ENCODE results near the gene RAP1GAP2. TPM values are rescaled to one million over a fixed set of nuclear protein-coding genes. Genes with fewer than 3 reads are reported as not detected.

Gene RAP1GAP2
- total RNA-seq, 4 donors from 2014 or later = 10.8 to 18.3 (median 12.6) TPM

- TF ChIP-seq EP300 (IDR thresholded peaks at IDR 0.05) = no peak
- no peak for TF ChIP-seq CTCF (IDR thresholded peaks at IDR 0.05)
- TF ChIP-seq POLR2A (IDR thresholded peaks at IDR 0.05) = no peak
- TF ChIP-seq POLR2AphosphoS5 (IDR thresholded peaks at IDR 0.05) = no peak
- H3K4me3 ChIP-seq = no peak overlapping the region
- no peaks in the 10 kb centered on the region for H3K36me3 ChIP-seq
- H3K4me1 ChIP-seq = no peaks in the 10 kb centered on the region
- no peak for DNase-seq (ENCODE audit: low spot score in 2 of 2)
- no peak overlapping the region for H3K27ac ChIP-seq
- no peaks in the 10 kb centered on the region for H3K27me3 ChIP-seq
- WGBS = 67% methylated on average over 7 of the region's 7 CpGs
- no peaks in the 10 kb centered on the region for H3K9me3 ChIP-seq
Observed at GRCh38 chr17:2871205-2871604, 75.0 kb downstream of the RAP1GAP2 start.

GRCh38 chr17:2871720-2872119, 75.5 kb downstream of the RAP1GAP2 start:
- Histone ChIP-seq H3K27me3 (no peaks in the 10 kb centered on the region), H3K4me1 (no peaks in the 10 kb centered on the region), H3K36me3 (no peaks in the 10 kb centered on the region), H3K9me3 (no peaks in the 10 kb centered on the region), H3K27ac (no peak overlapping the region), H3K4me3 (no peak overlapping the region)
- no peak for DNase-seq (ENCODE audit: low spot score in 2 of 2)
- 74% methylated on average over 9 of the region's 9 CpGs for whole genome bisulfite sequencing
- TF ChIP-seq POLR2A (IDR thresholded peaks at IDR 0.05) = no peak
- TF ChIP-seq EP300 (IDR thresholded peaks at IDR 0.05) = no peak
- no peak for TF ChIP-seq CTCF (IDR thresholded peaks at IDR 0.05)
- no peak for TF ChIP-seq POLR2AphosphoS5 (IDR thresholded peaks at IDR 0.05)

GRCh38 chr17:2872282-2872681, 76.0 kb downstream of the RAP1GAP2 start:
- no peak overlapping the region for H3K27ac ChIP-seq
- no peaks in the 10 kb centered on the region for H3K36me3 ChIP-seq
- no peak overlapping the region for H3K4me3 ChIP-seq
- H3K27me3 ChIP-seq = no peaks in the 10 kb centered on the region
- DNase-seq (ENCODE audit: low spot score in 2 of 2) = no peak
- no peaks in the 10 kb centered on the region for H3K9me3 ChIP-seq
- WGBS = 69% methylated on average over 8 of the region's 8 CpGs
- no peaks in the 10 kb centered on the region for H3K4me1 ChIP-seq
- no peak for TF ChIP-seq EP300 (IDR thresholded peaks at IDR 0.05)
- TF ChIP-seq CTCF (IDR thresholded peaks at IDR 0.05) = no peak
- TF ChIP-seq POLR2AphosphoS5 (IDR thresholded peaks at IDR 0.05) = no peak
- no peak for TF ChIP-seq POLR2A (IDR thresholded peaks at IDR 0.05)

- no peaks in the 10 kb centered on the region for H3K27me3 ChIP-seq
- DNase-seq (ENCODE audit: low spot score in 2 of 2) = no peak
- WGBS = 32% methylated on average over 5 of the region's 5 CpGs
- no peaks in the 10 kb centered on the region for H3K9me3 ChIP-seq
- TF ChIP-seq POLR2A (IDR thresholded peaks at IDR 0.05) = no peak
- H3K36me3 ChIP-seq = no peaks in the 10 kb centered on the region
- no peaks in the 10 kb centered on the region for H3K4me1 ChIP-seq
- H3K27ac ChIP-seq = no peak overlapping the region
- no peak overlapping the region for H3K4me3 ChIP-seq
Observed at GRCh38 chr17:2874189-2874686, 78.0 kb downstream of the RAP1GAP2 start.

- H3K4me1 ChIP-seq = no peaks in the 10 kb centered on the region
- no peak for TF ChIP-seq POLR2AphosphoS5 (IDR thresholded peaks at IDR 0.05)
- no peak for TF ChIP-seq EP300 (IDR thresholded peaks at IDR 0.05)
- no peak for TF ChIP-seq CTCF (IDR thresholded peaks at IDR 0.05)
- no peaks in the 10 kb centered on the region for H3K36me3 ChIP-seq
- WGBS = 90% methylated on average over 13 of the region's 13 CpGs
- no peaks in the 10 kb centered on the region for H3K9me3 ChIP-seq
- no peak overlapping the region for H3K27ac ChIP-seq
- no peaks in the 10 kb centered on the region for H3K27me3 ChIP-seq
- no peak overlapping the region for H3K4me3 ChIP-seq
- no peak for DNase-seq (ENCODE audit: low spot score in 2 of 2)
Observed at GRCh38 chr17:2875608-2876007, 79.4 kb downstream of the RAP1GAP2 start.

GRCh38 chr17:2876467-2876866, 80.2 kb downstream of the RAP1GAP2 start:
- TF ChIP-seq CTCF (IDR thresholded peaks at IDR 0.05) (no peak), POLR2A (IDR thresholded peaks at IDR 0.05) (no peak), POLR2AphosphoS5 (IDR thresholded peaks at IDR 0.05) (no peak), EP300 (IDR thresholded peaks at IDR 0.05) (no peak)
- 76% methylated on average over 6 of the region's 6 CpGs for WGBS
- no peaks in the 10 kb centered on the region for H3K9me3 ChIP-seq
- no peak overlapping the region for H3K27ac ChIP-seq
- no peaks in the 10 kb centered on the region for H3K27me3 ChIP-seq
- no peak for DNase-seq (ENCODE audit: low spot score in 2 of 2)
- H3K4me1 ChIP-seq = no peaks in the 10 kb centered on the region
- H3K4me3 ChIP-seq = no peak overlapping the region
- no peaks in the 10 kb centered on the region for H3K36me3 ChIP-seq
